GM18502 (cell line): ENCODE results near the gene WDPCP.
"Not testable (repeated sequence)": the region's sequence is repeated elsewhere in the genome, so short reads cannot be mapped to it uniquely, and the experiment has no call there.

Experiments used
- ATAC-seq: cut with Tn5 transposase; IDR thresholded peaks from one replicate; pipeline ENCODE4 v1.9.1; 2021; ENCODE audit warnings: mild to moderate bottlenecking; ENCODE audit not compliant: unreplicated experiment, poor library complexity

The WDPCP gene

GRCh38 chr2:63379451-63379850, 208.8 kb downstream of the WDPCP start:
- no peak for ATAC-seq

GRCh38 chr2:63378589-63378988, 209.7 kb downstream of the WDPCP start:
- ATAC-seq, result no peak

- ATAC-seq, result no peak
Observed at GRCh38 chr2:63374341-63374740, 213.9 kb downstream of the WDPCP start.

DNA sequence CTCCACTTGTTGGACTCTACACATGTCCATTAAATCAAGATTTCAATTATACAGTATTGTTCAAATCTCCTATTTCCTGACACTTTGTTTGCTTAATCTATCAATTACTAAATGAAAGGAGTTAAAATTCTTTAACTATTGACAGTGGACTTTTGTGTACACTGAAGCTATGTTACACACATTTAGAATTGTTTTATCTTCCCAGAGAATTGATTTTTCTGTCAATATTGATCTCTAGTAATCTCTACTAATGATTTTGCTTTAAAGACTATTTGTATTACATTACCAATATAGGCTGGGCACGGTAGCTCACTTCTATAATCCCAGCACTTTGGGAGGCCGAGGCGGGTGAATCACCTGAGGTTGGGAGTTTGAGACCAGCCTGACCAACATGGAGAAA, 215.7 kb downstream of the WDPCP start:
- ATAC-seq, result no peak

DNA sequence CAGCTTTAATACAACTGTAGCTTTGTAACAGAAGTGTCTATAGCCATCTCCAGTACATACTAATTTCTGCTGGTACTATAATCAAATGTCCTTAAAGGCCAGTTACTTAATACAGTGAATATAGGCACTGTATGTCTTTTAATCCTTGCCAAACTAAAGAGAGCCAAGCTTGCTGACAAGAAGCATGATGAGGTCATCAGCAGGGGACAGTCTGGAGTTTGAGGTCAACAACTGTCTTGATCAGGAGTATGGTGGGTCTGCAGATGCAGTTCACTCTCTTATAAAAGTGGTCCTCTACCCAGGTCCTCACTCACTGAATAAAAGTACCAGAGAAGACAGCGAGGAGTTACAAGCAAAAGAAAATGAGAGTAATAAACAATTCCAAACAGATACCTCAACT, 219.1 kb downstream of the WDPCP start:
- ATAC-seq, result no peak

GRCh38 chr2:63364866-63365265, 223.4 kb downstream of the WDPCP start:
- no peak for ATAC-seq

GRCh38 chr2:63357722-63358121, 230.6 kb downstream of the WDPCP start:
- not testable (repeated sequence) for ATAC-seq

DNA sequence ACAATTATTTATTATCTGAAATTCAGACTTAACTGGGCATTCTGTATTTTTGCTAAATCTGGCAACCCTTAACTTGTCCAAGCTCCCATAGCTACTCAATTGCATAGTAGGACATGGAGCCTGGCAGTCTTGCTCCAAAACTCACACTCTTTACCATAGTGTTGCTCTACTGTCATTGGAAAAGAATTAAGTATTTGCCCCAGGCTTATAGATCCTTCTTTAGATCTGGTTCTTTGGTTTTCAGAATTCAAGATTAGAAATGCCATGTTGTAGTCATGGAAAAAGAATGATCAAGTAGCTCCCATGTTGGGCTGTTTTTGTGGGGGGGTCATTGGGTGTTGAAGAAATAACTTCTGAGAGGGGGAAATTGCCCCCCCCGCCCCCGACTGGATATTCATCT, 240.9 kb downstream of the WDPCP start:
- ATAC-seq, result no peak

GRCh38 chr2:63346411-63346810, 241.9 kb downstream of the WDPCP start:
- no peak for ATAC-seq

DNA sequence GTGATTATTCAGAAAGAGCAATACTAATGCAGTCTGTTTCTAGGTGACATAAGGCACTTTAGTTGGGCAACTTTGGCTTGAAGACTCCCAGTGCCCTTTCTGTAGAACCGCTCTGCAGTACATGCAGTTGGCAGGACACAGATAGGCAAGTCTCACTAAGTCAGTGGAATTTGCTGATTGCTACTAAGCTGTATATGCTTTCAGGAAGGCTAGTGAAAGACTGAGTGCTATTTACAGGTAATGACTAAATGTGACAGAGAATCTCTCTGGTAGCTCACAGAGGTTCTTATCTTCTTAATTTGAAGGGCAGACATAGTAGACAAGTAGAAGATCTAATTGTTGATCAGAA, 243.0 kb downstream of the WDPCP start:
- ATAC-seq, result no peak

DNA sequence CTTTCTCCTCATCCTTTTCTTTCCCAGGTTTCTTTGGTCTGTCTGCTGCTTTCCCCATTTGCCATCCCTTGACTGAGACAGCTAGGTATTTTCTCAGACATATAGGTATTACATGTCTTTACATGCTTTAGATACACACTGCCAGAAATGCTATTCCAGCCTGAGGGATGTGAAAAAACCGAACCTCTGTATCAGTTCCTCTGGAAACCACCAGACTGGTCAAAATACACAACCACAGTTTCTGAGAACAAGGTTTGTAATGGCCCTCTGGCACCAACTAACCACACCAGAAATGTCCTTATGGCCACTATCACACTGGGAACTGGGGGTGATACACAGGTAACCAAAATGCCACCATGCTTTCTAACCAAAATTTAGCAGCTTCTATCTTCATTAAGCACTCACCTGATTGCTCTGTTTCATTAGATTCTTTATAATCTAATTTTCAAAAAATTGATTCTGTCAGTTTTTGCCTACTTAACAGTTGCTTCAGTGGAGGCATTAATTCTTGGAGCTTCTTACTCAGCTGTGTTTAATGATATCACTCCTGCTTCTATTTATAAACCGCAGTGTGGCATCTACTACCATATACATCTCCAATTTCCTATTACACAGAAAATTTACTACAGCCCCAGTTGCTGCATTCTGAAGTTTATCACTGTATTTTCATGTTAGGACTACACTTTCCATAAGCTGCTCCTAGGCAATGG, 243.5 kb downstream of the WDPCP start:
- no peak for ATAC-seq

DNA sequence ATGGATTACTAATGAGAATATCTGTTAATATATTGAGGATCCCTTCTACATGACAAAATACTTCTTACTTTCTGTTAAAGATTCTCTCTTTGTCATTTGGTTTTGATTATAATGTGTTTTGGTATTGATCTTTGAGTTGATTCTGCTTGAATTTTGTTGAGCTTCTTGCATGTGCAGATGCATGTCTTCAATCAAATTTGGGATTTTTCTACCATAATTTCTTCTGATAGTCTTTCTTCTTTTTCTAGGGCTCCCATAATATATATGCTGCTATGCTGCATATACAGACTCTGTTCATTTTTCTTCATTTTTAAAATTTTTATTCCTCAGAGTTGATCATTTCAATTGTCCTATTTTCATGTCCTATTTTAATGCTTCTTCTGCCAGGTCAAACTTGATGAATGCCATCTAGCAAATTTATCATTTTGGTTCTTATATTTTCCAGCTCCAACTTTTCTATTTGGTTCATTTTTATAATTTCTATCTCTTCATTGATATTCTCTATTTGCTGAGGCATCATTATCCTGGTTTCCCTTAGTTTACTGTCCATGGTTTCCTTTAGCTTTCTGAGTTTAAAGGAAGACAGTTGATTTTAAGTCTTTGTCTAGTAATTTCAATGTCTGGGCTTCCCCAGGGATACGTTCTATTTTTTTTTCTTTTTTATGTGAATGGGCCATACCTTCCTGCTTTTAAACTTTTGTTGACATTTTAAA, 244.7 kb downstream of the WDPCP start:
- no peak for ATAC-seq

GRCh38 chr2:63340443-63340842, 247.8 kb downstream of the WDPCP start:
- ATAC-seq, result no peak

DNA sequence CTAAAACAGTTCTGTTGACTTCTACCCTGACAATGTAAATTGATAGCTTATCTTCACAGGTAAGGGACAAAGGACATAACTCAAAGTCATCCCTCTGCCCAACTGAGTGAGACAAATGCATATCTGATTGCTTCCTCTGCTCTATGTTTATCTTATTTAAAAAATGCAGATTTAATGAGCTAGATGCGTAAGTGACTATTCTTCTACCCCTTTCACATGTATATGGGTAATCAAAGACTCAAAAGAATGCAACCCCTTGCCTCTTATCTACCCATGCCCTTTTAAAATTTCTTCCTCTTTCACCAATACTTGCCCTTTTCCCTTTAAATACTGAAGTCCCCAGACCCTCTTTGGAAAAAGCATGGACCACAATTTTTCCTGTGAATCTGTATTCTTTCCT, 253.4 kb downstream of the WDPCP start:
- no peak for ATAC-seq

- no peak for ATAC-seq
Observed at GRCh38 chr2:63326473-63326872, 261.8 kb downstream of the WDPCP start.

GRCh38 chr2:63323662-63324061, 264.6 kb downstream of the WDPCP start:
- ATAC-seq, result not testable (repeated sequence)

GRCh38 chr2:63321973-63322372, 266.3 kb downstream of the WDPCP start:
- not testable (repeated sequence) for ATAC-seq

DNA sequence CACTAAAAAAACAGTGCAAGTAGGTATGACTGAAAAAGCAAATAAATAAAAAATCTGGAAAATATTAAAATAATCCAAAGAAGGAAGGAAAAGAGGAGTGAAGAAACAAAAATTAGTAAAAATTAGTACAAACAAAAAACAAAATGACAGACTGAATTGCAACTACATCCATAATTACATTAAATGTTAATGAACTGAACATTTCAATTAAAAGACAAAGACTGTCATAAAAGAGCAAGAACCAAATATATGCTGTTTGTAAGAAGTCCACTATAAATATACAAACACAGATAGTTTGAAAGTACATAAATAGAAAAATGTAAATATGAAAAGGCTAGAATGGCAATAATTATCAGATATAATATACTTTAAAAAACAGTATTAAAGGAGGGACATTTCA, 267.6 kb downstream of the WDPCP start:
- ATAC-seq, result no peak

- ATAC-seq, result no peak
Observed at GRCh38 chr2:63310614-63311013, 277.7 kb downstream of the WDPCP start.

- ATAC-seq, result no peak
Observed at GRCh38 chr2:63301481-63301880, 286.8 kb downstream of the WDPCP start.

DNA sequence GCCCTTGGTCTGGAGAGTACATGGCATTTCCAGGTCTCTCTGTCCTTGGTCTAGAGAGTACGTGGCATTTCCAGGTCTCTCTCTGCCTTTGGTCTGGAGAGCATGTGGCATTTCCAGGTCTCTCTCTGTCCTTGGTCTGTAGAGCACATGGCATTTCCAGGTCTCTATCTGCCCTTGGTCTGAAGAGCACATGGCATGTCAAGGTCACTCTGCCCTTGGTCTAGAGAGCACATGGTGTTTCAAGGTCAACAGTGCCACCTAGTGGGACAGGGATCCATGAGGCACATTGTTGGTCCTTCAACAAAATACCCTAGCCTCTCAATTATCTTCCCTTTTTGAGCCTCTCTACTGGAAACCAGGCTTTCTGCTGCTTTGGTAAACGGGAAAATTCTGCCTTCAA, 287.4 kb downstream of the WDPCP start:
- no peak for ATAC-seq

- ATAC-seq, result no peak
Observed at GRCh38 chr2:63287956-63288355, 300.3 kb downstream of the WDPCP start.
